ENCODE measurements around the gene IFNAR1. TPM values are rescaled to one million over a fixed set of nuclear protein-coding genes. Genes with fewer than 3 reads are reported as not detected.

The IFNAR1 gene
- total and polyA plus RNA-seq, 2 donors (not counting 3 experiments of a cell fraction or from before 2014, with no cell fraction given), result 16.2 to 47.8 TPM

DNA sequence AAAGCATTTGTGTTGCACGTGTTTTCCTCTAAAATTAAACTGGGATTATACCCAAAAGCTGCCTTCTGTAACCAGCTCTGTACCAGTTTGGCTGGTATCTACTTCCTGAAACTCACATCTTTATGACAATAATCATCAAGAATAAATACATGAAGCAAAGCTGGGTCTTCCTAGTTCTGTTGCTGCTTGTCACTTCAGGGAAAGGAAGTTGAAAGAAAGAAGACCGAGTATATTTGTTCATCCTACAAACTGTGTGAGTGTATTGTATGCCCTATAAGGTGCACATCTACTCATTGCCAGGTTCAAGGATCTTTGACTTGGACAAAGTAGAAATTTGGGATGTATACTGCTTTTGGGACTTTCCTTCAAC, 49.3 kb downstream of the IFNAR1 start:
- H3K9me1 ChIP-seq (replicated peaks; ENCODE audit: control insufficient read depth, extremely low read depth, insufficient read depth, low read length), result no peaks in the 10 kb centered on the region
- no peaks in the 10 kb centered on the region for H4K20me1 ChIP-seq (replicated peaks; ENCODE audit: control insufficient read depth, extremely low read depth, insufficient read depth, low read length)
- H3K79me2 ChIP-seq (ENCODE audit: control insufficient read depth, insufficient read depth, low read length), result no peaks in the 10 kb centered on the region
- no peaks in the 10 kb centered on the region for H3K36me3 ChIP-seq (ENCODE audit: control insufficient read depth in 2 of 2, extremely low read depth in 1 of 2, insufficient read depth in 2 of 2, low read length in 2 of 2)
- peak overlapping the region; percentile 44 for H2AFZ ChIP-seq (ENCODE audit: low read depth, low read length)
- no peak overlapping the region for H3K9ac ChIP-seq (replicated peaks; ENCODE audit: extremely low read depth, insufficient read depth, low read length)
- no peak overlapping the region for H3K4me2 ChIP-seq (ENCODE audit: insufficient read depth, low read length)
- peaks cover 12% of the 10 kb centered on the region for H3K4me1 ChIP-seq (ENCODE audit: control insufficient read depth, extremely low read depth, insufficient read depth, low read length)
- H3K27ac ChIP-seq (ENCODE audit: insufficient read depth, low read depth, low read length), result no peak overlapping the region
- dilution Hi-C loops (cut with MboI; ENCODE audit: extremely low pct_ligation_motif_present, low sequenced_read_pairs) (no loop called here), intact Hi-C loops (cut with micrococcal nuclease) (loop anchor here (1.0 kb wide), 2 partner anchors 71 to 174 kb away; no protein-coding TSS in a partner anchor)
- H3K27me3 ChIP-seq (ENCODE audit: control insufficient read depth in 2 of 2, insufficient read depth in 2 of 2, low read length in 2 of 2), result no peaks in the 10 kb centered on the region
- TF ChIP-seq EZH2 (IDR thresholded peaks at IDR 0.05; ENCODE audit: borderline replicate concordance, low read depth, low read length, severe bottlenecking) (no peak), GATA2 (IDR thresholded peaks at IDR 0.05; ENCODE audit: insufficient read depth, insufficient read length, low read depth, low read length) (no peak), MYC (IDR thresholded peaks at IDR 0.05; ENCODE audit: low read depth, low read length) (no peak), POLR2AphosphoS5 (IDR thresholded peaks at IDR 0.05; ENCODE audit: insufficient read depth, low read depth, low read length) (no peak), FOS (IDR thresholded peaks at IDR 0.05; ENCODE audit: borderline replicate concordance, insufficient read depth, low read length) (no peak), JUN (IDR thresholded peaks at IDR 0.05; ENCODE audit: borderline replicate concordance, insufficient read depth, insufficient read length, low read depth) (no peak)
- TF ChIP-seq, protein P1, sequence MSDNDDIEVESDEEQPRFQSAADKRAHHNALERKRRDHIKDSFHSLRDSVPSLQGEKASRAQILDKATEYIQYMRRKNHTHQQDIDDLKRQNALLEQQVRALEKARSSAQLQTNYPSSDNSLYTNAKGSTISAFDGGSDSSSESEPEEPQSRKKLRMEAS (IDR thresholded peaks at IDR 0.05; ENCODE audit: insufficient read depth, insufficient read length), result no peak
- no peaks in the 10 kb centered on the region for H3K9me3 ChIP-seq (replicated peaks; ENCODE audit: control insufficient read depth, insufficient read depth, low read length)
- CTCF ChIA-PET, result interaction anchor here (1.1 to 2.3 kb wide), 3 partner anchors 13 to 177 kb away, joined by 5 to 14 read pairs (median 12); no protein-coding TSS in a partner anchor
- DNase-seq (ENCODE audit: low read depth, low spot score) (peak; percentile 17), FAIRE-seq (no peak)
- no TSS peak for BruUV-seq (replicated peaks)
- POLR2A ChIA-PET, result no interaction called here
- H3K4me3 ChIP-seq (replicated peaks in 1 of 3; ENCODE audit: insufficient read depth in 1 of 3, low read depth in 1 of 3, low read length in 3 of 3), result no peak overlapping the region
